CD4-positive, alpha-beta T cell treated with Interleukin-4 for 1 hour (primary cell): ENCODE data around the gene CLTB.

ENCODE experiments used
- DNase-seq, 2 donors: peaks; one replicate each; pipeline ENCODE4 v3.0.0-alpha.2; 2020 to 2022

The CLTB gene

DNA sequence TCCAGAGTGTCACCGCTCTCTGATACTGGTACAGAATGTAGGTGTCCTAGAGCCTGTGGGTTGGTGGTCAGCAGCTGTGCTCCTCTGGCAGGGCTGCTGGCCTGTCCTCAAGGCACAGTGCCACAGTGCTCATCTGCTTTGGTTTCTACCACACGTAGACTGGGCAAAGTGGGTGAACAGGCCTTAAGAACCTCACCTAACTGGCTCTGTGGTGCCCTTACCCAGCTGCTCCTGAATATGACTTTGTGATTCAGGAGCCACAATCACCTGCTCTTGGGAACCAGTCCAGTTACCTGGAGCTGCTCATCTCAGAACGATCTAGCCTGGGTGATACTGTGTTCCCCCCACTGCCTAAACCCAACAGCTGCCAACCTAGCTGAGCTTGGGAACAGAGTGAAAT, 34.4 kb downstream of the CLTB start:
- no peak for DNase-seq

DNA sequence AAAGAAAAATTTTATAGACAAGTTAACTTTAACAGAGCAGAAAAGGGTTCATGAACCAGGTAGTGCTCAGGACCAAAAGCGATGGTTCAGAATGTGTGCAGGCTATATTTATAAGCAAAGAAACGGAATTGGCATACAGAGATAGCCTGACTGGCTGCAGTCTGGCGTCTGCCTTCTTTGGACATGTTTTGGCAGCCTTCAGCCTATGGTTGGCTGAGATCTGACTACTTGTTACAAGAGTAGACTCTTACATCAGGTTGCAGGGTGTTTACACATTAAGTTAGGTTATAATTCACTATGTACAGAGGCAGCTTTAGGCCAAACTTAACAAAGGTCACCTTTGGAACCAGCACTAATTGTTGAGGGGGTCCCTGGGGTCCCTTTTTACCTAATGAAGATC, 34.9 kb downstream of the CLTB start:
- no peak for DNase-seq

DNA sequence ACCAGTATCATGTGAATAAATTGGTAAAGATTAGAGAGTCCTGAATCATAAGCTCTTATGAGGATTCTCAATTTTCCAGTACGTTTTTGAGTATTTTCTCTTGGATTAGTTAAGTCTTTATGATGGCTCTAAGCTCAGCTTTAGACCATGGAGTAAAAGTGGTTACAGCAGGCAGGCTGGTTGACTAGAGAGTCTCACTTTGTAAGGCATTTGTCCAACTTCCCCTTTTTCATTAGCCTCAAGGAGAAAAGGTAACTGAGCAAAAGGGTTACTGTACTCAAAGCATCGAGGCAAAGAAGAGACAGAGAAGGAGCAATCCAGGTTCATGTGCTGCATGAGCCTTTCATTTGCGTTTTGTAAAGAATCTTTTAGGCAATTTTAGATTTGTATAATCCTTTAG, 36.5 kb downstream of the CLTB start:
- no peak for DNase-seq

DNA sequence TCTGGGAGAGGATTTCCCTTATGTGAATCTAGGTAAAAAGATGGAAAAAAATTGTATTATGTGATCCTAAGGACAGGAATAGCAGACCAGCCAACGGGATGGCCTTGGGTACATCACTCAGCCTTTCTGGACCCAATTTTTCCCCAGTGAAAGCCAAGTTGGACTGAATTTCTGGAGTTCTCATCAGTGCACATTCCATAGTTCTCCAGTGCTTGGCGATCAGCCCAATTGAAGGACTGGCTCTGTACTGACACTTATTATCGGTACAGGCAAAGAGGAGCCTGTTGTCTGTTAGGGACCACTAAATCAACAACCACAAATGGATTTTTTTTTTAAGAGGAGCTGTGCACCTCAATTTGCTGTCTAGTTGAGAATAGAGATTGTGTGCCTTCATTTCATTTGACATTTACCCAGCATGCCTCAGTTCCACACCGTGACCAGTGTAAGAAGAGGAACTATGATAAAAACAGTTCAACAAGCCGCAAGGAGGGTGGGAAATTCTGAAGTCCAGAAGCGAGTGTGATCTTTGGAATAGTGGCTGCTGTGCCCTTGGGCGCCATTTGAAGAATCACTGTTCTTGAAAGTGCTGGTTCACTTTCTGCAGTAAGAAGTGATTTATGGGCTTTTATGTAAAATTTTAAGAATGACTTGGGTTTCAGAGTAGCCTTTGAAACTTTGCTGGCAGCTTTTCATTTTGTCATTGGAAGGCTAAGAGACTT, 43.1 kb downstream of the CLTB start:
- DNase-seq, result no peak

DNA sequence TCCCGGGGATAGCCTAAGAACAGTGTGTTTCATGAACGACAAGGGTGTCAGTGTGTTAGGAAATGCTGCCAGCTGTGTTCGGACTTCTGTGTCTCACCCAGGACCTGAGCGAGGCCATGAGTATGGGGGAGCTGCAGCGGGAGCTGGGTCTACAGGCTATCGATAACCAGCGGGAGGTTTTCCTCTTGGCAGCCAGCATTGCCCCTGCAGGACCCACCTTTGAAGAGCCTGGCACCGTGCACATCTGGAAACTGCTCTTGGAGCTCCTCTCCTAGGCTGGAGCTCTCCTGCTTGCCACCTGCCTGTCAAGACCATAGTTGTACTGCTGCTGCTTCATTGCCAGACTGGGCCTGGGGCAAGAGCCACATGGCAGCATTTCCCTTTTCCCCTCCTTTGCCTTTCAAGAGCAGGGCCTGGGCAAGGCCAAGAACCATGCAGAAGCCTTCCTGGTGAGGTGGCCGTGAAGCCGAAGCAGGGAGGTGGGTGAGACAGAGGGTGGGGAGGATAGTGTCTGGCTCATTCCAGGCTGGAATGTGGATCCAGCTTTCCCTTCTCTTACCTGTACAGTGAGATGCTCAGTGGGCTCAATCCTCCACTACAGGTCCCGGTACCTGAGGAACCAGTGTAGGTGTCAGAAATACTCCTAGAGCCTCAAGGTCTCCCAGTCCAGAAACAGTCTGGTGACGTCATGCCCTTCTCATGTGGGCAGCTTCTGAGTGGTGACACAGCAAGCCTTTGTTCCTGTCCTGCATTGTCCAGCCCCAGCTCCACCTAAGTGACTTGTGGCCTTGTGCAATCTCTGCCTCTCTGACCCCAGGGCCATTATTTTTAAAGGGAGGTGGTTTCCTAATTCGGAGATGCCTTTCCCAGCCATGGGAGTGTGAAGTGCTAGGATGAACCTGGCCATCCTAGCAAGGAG, 44.5 kb downstream of the CLTB start:
- DNase-seq, result peak in 1 of 2 donors; percentile 43

DNA sequence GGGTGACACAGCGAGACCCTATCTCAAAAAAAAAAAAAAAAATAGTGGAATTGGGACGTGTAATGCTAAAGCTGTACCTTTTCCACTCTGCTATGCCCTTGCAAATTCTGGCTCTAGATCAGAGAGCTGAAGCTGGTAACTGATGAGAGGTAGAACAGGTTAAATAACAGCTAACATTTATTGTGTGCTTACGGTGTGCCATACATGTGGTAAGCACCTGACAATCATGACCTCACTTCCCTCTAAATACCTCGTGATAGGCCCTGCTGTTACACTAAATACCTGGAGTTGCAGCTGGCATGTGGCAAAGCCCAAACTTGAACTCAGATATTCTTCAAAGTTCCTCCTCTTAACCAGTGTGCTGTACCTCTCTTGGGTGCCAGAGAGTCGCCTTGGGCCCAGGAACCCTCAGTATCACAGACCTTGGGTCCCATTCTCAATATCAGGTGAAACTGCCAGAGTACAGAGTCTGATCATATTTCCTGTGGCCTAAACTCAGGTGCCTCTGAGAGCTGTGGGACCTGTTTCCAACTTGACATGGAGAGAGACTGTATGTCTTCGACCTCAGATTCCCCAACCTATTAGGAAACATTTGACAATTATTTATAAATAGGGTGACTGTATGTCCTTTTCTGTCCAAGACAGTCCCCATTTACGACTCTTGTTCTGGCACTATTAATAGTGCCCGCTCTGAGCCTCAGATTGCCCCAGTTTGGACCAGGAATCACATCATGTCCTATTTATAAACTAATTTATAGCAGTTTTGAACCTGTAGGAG, 46.2 kb downstream of the CLTB start:
- DNase-seq, result no peak

DNA sequence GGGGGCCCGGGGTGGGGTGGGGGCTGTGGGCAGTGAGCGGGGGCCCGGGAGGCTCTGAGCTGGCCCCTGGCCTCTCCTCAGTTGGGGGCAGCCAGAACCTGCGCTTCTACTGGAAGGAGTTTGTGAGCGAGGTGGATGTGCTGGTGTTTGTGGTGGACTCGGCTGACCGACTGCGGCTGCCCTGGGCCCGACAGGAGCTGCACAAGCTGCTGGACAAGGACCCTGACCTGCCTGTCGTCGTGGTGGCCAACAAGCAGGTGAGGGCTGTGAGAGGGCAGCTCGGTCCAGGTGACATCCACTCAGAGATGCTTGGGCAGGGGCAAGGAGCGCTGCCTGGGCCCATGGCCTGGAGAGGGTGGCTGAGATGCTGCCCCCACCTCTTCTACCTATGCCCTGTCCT, 47.6 kb downstream of the CLTB start:
- no peak for DNase-seq

DNA sequence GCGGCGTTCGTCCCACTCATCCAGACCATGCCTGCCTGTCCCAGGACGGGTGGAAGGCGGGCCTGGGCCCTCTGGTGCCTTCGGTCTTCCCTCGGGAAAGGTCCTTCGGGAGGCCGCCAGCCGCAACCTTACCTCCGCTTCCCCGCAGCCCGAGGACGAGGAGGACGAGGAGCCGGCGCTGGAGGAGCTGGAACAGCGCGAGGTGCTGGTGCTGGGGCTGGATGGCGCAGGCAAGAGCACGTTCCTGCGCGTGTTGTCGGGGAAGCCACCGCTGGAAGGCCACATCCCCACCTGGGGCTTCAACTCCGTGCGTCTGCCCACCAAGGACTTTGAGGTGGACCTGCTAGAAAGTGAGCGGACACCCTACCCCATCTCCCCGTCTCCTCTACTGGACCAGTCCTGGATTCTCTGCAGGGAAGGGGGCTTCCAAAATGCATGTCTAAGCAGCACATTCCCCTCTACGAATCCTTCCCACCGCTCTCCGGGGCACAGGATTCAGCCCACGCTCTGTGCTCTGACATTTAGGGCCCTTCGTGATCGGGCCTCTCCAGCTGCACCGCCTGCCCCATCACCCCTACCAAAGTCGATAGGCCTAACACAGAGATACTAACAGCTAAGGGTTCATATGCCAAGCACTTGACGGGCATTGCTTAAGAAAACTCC, 50.0 kb downstream of the CLTB start:
- DNase-seq, result no peak

DNA sequence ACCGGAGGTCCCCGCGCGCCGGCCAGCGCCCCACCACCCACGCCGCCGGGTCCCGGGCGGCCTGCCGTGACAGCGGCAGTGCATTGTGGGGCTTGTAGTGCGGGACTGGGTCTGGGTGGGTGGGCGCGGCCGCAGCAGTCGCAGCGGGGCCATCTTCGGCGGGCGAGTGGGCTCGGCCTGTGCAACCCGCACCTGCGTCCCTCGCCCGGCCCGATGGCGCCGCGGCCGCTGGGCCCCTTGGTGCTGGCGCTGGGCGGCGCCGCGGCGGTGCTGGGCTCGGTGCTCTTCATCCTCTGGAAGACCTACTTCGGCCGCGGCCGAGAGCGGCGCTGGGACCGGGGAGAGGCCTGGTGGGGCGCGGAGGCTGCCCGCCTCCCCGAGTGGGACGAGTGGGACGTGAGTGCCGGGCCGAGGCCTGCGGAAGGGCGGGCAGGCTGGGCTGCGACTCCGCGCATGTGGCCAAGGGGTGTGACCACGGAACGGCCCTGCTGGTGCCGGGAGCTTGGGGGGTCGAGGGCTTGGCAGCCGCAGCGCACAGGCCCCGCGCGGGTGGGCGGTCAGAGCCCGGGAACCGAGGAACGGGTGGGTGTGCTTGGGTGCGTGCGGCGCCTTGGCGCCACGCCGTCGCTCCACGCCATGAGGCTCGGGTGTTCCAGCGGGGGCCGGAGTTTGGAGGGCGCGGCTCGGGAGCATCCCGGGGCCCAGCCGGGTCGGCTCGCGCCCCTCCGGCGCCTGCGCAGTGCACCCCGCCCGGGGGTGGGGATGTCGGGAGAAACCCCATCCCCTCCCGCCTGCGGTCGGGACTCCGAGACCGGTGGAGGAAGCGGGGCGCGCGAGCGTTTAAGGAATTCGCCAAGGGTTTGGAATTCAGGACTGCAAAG, 50.7 kb downstream of the CLTB start, which contains the start of gene ARL10:
Gene ARL10, plus strand, starts transcription at position 137 of the 881 bp plus-strand sequence. Its CDS starts 77 bp downstream, at position 214.
- peak; percentile 45 to 57 for DNase-seq

DNA sequence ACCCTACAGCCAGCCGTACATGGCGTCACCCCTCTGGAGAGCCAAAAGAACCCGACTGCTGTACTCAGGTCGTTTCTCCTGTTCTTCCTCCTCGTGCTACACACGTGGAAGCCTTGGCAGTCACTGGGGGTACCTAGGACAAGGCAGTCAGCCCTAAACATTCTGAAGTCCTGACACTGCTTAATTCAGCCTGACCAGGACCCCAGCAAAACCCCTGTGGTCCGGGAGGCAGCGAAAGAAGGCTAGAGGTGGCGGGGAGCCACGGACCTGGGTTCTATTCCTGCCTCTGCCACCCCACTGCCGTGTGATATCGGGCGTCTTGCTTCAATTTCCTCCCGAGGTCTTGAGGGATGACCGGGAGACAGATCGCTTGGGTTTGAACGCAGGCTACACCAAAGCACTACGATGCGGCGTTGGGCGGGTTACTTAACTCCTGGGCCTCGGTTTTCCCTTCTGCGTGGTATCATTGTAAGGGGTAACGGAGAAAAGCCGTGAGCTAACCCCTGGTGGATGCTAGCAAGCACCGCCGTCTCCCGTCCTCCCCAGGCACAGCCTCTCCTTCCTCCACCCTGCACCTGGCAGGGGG, 51.5 kb downstream of the CLTB start:
- no peak for DNase-seq

DNA sequence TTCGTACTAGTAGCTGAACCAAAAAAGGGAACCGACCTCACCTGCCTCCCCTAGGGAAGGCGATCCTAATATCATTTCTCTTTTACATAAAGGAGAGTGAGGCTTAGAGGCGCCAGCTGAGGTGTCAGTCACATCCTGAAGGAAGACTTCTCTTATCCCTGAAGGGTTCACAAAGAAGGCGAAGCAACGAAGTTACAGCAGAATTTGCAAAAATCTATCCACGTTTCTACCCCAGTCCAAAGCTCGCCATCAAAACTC, 54.2 kb downstream of the CLTB start:
- no peak for DNase-seq

DNA sequence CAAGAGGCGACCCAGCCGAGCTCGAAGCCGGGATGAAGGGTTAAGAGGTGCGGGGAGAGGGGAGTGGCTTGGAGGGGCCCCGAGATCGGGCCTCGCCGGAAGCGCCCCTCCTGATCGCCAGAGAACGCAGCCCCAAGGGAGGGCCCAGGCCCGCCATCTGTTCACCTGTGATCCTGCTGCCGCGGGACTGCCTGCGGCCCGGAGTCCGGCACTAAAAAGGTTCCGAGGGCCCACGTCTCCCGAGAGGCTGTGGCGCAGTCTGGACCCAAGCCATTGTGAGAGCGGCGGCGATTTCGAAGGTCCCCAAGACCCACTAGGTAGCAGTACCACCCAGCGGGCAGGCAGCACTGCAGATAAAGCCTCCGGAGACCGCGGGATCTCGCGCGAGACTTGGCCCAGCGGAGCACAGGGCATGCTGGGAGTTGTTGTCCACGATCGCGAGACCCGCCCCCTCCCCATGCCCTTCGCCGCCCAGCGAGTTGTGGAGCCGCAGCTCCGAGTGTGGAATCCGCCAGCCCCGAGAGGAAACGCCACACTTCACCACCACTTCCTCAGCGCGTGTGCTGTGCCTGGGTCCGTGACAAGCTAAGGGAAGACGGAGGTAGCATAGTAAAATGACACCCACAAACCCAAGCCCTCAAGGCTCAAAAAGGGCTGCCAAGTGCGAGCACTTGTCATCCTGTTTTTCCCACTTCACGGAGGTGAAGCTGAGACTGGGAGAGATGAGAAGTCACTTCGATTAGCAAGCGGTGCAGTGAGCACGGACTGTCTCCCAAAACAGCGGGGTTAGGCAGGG, 54.7 kb downstream of the CLTB start, which contains the start of gene KIAA1191:
Gene KIAA1191, minus strand, starts transcription at position 328 of the 796 bp plus-strand sequence. CDS start 2,256 bp downstream, outside the sequence.
- peak; percentile 95 to 96 for DNase-seq

DNA sequence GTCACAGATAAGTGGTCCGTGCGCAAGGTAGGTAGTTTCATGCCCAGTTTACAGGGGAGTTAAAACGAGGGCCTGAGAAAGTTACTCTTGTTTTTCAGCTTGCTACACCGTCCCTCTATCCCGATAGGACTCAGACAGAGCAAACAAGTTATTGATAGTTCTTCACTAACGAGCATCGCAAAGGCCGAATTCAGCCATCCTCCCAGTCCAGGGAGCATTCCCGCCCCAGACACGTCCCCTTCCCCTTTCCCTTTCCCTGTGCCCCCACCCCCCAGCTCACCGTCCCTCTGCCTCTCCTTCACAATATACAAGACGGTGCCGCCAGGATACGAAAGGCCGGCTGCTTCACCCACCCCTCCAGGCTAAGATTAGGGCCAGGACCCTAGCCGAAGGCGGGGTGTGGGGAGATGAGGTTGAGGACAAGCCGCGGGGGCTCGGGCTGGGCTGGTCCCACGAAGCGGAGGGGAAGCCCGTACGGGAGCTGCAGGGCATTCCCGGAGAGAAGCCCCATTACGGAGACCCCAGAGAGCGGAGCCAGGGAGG, 55.4 kb downstream of the CLTB start:
- no peak for DNase-seq

DNA sequence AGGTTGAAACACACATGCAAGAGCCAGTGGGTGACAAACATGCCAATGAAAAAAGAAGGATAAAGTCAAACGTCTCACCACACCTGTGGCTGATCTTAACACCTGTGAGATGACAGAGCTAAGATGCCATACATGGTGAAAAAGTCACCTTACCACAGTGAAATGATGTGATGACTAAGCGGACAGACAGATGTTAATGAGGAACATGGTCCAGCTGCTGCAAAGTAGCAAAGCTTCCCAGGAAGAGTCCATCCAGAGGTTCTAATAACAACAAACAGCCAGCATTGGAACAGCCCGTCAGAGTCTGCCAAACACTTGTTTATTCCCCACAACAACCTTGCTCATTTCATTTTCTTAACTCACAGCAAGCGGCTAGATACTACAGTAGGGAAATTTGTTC, 56.7 kb downstream of the CLTB start:
- no peak for DNase-seq

DNA sequence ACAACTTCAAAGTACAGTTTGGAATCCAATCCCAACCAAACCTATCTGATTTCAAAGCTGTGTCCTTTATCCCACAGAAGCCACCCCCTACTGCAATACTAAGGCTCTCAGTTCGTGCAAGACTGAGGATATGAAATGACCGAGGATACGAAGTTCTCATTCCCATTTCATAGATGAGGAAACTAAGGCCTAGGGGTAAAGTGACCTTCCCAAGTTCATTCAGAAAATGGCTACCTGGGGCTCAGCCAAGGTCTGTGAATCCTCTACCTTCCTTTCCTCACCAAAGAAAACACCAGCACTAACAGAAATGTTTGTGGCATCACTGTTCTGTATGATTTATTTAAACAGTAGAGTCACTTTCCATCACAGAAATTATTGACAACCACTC, 60.2 kb downstream of the CLTB start:
- DNase-seq, result no peak

DNA sequence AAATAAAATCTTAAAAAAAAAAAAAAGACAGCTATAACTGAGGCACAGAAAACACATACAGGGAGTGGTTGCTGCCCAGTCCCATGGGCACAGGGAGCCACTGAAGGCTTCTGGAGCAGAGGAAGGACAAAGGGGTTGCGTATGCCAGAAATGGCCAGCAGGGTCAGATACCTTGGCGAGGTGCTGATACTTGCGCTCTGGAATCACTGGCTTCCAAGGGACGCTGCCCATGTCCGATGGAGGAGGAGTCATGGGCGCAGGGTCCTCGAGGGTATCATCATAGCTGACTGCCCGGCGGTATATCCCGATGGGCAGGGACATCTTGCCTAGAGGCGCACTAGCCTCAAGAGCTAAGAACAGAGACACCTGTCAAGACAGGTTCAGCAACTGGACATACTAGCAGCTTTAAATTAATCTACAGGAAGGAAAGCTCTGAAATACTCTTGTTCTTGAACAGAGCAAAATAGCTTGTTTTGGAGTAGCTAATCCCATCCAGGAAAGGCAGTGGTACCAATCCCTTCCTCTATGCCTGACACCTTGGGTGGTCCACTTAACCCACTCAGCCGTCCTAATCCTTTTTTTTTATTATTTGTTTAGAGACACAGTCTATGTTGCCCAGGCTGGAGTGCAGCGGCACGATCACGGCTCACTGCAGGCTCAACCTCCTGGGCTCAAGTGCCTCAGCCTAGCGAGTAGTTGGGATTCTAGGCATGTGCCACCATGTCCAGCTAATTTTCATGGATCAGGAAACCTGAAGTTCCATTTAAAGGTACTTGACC, 60.8 kb downstream of the CLTB start:
- no peak for DNase-seq

DNA sequence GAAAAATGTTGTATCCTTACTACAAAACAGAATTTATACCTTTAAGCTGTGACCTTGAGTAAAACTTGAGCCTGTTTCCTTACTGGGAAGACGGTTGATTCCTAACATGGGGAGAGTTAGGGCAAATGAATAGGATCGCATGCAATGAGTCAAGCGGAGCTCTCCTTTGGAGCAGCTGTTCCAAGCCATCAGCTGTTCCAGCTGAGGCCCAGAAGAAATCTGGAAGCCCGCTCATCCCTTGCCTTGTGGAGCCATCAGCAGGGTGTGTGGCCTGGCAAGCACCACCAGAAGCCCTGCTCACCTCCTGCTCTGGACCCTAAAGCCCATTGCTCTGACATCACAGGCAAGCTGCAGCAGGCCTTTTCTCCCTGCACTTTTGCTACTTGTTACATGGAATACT, 62.8 kb downstream of the CLTB start:
- no peak for DNase-seq

DNA sequence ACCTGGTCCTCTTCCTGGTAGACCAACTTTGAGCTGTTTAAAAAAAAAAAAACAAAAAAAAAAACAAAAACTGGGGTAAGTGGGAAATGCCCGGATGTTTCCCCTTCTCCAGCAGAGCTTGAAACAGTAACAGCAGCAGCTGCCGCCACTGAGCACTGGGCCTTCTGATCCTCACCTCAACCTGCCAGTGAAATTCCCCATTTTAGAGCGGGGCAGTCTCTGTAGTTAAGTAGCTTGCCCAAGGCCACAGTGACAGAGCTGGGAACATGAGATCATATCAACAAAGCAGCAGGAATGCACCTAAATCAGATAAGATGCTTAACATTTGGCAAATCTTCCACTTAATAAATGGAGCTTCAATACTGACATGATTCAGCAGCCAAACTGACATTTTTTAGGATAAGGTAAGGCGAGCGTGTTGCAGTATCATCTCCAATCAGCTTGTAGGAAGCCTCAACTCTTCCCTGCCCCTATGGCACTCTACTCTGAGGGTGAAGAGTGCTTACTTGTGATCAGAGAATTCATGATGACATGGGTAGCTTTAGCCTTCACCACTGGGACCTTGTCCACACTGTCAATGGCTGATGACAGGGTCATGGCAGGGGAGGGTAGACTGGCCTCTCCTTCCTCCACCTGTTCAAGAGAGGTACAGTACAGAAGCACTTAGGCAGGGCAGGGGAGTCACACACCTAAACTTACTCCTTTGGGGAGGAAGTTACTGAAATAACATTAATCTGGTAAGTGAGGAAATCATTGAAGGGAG, 64.0 kb downstream of the CLTB start:
- DNase-seq, result no peak

DNA sequence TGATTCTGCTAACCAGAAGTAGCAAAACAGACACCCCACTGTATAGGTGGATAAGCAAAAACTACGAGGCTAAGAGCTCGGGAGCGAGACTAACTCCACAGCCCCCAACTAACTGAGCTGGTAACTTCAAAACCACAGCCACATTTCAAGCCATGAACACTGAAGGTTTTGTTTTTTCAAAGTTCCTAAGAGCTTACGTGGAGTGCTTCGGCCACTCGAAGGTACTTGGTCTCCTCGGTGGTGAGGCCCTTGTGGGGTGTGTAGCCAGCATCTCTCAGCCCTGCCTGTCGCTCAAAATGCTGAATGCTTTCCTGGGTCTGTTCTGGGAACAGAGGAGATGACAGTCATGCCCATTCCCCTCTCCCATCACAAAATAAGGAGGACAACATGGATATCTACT, 65.9 kb downstream of the CLTB start:
- DNase-seq, result no peak
